COLO829 (cell line): ENCODE data around the gene RNF224.

ENCODE experiments used
- DNase-seq: peaks from one replicate; pipeline ENCODE4 v3.0.0; 2012; ENCODE audit warnings: low spot score

RNF224 gene

GRCh38 chr9:137227054-137227852, at the start of gene RNF224:
TSS of gene RNF224 (plus strand) at chr9:137227502. CDS start at chr9:137228336, 834 bp downstream.
- peak; percentile 61 for DNase-seq

DNA sequence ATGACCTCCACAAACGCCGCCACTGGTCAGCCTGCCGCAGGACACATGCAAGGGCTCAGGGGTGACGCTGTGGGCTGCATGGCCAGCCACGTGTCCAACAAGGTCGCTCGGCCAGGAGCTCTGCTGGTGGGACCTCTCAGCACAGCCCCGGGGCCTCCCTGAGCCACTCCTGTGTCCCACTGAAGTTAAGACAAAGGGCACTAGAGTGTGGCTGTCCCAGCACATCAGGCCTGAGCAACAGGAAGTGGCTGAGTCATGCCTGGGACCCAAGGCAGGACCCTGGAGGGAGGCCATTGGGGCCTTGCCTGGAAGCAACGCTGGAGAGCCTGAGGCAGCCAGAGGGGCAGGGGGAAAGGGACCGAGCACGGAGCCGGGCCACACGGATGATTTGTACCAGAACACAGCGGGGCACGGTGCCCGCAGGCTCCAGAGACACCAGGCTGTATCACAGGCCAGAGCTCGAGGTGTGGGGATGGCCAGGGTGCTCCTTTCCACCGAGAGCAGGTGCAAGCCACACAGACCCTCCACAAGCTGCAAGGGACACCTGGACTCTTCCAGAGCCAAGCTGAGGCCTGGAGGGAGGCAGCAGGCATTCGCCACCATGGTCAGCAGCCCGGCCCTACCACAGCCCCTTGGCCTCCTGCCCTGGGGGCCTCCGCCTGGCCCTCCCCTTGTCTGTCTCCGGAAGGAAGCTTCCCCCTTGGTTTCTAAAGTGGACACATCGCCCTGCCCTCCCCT, 48.9 kb upstream of the RNF224 start:
- DNase-seq, result no peak

- no peak for DNase-seq
Observed at GRCh38 chr9:137178939-137179630, 48.2 kb upstream of the RNF224 start.

- DNase-seq, result no peak
Observed at GRCh38 chr9:137179761-137180160, 47.5 kb upstream of the RNF224 start.

GRCh38 chr9:137180491-137180890, 46.8 kb upstream of the RNF224 start:
- DNase-seq, result no peak

DNA sequence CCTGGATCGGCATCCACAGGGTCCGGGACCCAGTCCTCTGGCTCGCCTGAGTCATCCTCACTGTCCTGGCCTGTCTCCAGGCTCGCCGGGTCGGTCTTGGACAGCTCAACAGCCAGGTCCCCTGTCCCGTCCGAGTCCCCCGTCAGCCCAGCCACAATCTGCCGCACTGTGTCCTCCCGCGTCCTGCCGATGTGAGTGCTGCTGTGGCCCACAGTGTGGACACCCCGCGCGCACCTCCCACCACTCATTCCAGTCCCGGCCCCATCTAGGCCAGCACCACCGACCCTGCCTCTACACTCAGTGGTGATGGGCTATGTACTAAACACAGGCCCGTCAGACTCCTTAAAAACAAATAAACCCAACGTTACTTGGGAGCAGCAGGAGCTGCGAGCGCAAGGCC, 45.6 kb upstream of the RNF224 start:
- no peak for DNase-seq

DNA sequence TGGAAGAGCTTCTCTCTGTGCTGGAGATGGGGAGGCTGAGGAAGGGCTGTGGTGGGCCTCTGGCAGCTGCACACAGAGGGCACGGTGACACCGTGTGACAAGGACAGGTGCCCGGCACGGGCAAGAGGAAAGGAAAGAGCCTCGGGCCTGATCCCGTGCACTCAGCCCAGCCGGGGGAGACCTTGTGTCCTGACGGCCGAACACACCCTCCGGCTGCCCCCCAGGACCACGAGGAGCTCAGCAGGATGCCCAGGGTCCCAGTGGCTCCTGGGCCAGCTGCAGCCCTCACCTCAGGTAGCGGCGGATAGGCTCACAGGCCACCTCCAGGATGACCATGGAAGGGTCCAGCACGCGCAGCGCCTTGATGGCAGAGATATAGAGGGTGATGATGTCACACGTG, 44.5 kb upstream of the RNF224 start:
- no peak for DNase-seq

DNA sequence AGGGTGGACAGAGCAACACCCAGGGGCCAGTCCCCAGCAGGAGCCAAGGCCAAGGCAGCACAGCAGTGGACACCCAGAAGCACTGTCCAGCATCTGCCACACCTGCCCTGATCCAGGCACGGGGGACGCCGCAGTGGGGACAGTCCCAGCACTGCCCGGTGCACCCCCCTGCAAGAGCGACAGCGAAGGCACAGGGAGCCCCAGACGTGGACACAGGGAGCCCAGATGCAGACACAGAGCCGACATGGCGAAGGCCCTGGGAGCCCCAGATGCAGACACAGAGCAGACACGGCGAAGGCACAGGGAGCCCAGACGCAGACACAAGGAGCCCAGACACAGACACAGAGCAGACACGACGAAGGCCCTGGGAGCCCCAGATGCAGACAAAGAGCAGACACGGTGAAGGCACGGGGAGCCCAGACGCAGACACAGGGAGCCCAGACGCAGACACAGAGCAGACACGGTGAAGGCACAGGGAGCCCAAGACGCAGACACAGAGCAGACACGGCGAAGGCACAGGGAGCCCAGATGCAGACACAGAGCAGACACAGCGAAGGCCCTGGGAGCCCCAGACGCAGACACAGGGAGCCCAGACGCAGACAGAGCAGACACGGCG, 43.2 kb upstream of the RNF224 start:
- no peak for DNase-seq

DNA sequence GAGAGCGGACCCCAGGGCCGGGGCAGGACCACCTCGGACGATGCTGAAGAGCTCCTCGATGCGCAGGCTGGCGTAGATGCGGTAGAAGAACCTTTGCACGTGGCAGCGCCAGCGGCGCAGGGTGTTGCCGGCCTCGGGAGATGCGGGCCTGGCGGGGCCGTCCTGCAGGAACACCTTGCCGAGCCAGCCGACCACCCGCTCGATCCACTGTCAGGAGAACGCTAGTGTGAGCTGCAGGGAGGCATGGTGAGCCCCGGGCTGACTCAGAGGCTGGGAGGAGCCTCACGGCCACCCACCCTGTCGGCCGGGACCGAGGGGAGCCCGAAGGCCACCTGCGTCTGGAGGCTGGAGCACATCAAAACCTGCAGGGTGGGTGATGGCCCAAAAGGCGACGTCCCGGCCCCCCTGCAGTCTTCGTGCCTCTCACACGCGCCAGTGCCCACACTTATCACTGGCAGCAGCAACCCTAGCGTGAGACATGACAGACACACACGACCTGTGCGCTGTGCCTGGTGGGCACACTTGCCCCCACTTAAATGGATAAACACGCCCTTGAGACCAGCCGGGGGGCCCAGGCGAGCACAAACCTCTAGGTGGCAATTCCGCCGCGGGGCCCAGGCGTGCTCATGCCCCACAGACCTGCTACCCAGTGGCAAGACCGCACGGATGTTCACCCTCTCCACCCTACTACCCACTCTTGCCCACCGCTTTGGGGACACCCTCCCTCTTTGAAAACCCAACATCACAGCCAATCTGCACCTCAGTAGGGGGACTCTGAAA, 42.2 kb upstream of the RNF224 start:
- DNase-seq, result no peak

DNA sequence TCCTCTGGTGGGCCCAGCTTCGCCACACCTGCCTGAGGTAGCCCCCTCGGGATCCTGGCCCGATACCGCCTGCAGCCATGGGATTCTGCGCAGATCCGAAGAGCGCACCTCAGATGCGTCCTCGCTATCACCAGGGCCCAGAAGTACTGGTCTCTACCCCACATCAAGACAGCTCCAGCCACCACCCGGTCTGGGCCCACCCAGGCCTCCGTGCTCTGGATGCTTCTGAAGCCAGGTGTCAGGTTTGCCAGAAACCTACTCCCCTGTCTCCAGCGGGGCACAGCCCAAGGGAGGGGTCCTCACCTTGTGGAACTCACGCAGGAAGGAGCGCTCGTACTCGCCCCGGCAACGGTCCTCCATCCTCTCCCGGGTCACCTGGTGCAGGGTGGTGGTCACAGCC, 41.4 kb upstream of the RNF224 start:
- no peak for DNase-seq

- no peak for DNase-seq
Observed at GRCh38 chr9:137186385-137186784, 40.9 kb upstream of the RNF224 start.

DNA sequence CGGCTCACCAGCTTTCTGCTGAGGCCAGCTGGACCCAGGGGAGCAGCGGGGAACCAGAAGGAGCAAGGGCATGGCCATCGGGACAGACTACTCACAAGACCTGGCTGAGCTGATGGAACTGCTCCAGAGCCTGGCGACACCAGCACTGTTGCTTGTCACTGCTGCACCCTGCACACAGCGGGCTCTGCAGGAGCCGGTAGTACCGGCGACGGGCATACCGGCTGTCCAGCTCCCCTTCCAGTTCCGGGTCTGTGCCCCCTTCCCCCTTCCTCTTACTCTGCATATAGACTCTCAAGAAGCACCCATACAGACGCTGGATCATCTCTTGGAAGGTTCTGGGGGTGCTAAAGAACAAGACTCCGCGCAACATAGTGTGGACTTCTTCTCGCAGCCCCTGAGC, 39.9 kb upstream of the RNF224 start:
- no peak for DNase-seq

DNA sequence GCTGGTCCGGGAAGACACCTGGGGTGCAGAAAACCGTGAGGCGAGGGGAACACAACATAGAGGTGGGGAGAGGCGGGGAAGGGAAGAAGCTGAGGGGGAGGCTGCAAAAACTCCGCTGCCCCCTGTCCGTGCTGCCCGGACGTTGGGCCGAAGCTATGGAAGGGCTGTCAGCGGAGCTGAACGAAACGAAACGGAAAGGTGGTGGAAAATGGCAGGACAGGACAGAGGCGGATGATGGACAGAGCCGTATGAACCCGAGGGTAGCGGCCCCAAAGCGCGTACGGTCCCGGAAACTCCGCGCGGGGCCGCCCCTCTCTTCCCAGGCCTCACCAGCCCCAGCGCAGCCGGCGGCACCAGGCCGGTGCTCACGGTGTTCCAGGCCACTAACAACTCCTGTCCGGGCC, 39.2 kb upstream of the RNF224 start:
- no peak for DNase-seq

- peak; percentile 88 for DNase-seq
Observed at GRCh38 chr9:137188490-137189296, 38.6 kb upstream of the RNF224 start, which contains the start of the genes ANAPC2 and SSNA1. TSS of gene ANAPC2 (minus strand) at chr9:137188560. CDS start at chr9:137188532, 28 bp downstream. TSS of gene SSNA1 (plus strand) at chr9:137188676. CDS start at chr9:137188727, 51 bp downstream.

DNA sequence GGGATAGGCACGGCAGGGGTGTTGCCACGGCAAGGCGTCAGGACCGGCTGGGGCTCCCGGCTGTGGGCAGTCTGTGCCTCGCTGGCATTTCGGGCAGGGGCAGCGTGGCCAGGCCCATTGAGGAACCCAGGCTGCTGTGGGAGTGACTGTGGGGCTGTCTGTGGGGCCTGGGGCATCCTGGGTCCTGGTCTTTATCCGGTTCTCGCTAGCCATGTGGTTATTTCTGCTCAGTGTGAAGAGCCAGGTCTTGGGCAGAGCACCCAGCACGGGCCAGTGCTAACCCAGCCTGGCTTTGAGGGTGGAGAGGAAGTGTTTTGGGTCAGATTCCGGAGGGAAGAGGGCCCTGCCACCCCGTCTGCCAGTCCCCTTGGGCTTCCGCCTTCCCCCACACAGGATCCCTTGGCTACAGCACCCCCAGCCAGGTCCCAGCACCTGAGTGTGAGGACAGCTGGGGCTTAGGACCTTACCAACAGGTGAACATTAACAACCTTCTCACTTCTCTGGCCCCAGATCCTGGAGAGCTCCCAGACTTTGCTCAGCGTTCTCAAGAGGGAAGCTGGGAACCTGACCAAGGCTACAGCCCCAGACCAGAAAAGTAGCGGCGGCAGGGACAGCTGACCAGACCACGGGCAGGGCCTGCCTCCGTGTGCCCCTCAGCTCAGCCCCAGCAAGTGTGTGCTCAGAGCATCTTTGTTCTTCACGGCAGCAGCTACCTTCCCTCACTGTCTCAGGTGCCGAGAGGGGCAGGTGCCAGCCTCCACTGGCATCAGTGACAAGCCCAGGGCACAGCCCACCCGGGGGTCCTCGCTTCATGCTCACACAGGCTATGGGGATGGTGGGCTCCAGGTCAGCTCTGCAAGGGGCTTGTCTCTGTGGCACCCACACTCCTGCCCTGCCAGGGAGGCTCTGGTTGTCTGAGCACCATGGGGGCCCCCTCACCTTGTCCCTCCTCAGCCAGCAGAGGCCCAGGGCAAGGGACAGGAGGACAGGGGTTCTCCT, 37.7 kb upstream of the RNF224 start:
- DNase-seq, result no peak

- no peak for DNase-seq
Observed at GRCh38 chr9:137190315-137190856, 36.9 kb upstream of the RNF224 start.

- no peak for DNase-seq
Observed at GRCh38 chr9:137191245-137191644, 36.1 kb upstream of the RNF224 start.

GRCh38 chr9:137191691-137192447, 35.4 kb upstream of the RNF224 start:
- DNase-seq, result no peak
